Fibroblast of peridontal ligament (primary cell): ENCODE data around the gene STARD9.

ENCODE experiments used
- DNase-seq: peaks from one replicate; pipeline ENCODE4 v3.0.0-alpha.2; 2010; ENCODE audit errors: extremely low read depth

Gene STARD9

GRCh38 chr15:42693942-42694341 is 118.5 kb downstream of the STARD9 start:
- no peak for DNase-seq

GRCh38 chr15:42694398-42694797 is 119.0 kb downstream of the STARD9 start:
- DNase-seq, result no peak

DNA sequence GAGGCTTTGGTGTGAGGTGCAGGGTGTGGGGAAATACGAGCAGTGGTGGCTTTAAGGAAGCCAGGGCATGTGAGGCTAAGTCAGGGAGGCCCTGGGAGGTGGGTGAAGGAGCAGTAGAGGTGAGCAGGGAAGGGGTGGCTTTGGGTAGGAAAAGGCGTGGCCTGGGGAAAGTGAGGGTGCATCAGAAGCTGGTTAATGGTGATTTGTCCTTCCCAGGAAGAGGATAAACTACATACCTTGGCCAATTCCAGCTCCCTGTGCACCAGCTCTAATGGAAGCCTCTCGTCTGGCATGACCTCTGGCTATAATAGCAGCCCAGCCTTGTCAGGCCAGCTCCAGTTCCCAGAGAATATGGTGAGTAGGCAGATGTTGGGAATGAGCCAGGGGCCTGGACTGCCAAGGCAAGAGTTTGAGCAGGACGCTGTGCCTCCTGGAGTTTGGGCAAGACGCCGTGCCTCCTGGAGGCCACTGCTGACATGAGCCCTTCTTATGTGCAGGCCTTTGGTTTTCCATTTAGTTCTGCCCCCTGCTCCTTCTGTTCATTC is 120.2 kb downstream of the STARD9 start:
- DNase-seq, result no peak

DNA sequence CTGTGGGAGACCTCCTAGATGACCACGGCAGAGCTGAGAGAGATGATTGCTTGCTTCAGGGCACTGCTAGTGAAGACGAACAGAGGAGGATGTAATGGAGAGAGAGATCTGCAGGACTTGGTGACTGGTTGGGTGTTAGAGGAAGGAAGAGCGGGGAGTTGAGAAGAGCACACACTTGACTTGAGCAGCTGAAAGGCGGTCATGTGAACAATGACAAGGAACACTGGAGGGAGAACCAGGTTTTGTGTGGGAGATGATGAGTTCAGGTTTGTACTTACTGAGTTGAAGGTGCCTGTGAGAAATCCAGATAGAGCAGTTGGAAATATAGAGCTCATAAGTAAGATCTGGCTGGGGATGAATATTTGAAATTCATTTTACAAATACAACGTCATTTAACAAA is 121.2 kb downstream of the STARD9 start:
- no peak for DNase-seq

GRCh38 chr15:42704492-42704926 is 129.1 kb downstream of the STARD9 start:
- DNase-seq, result peak; percentile 69

DNA sequence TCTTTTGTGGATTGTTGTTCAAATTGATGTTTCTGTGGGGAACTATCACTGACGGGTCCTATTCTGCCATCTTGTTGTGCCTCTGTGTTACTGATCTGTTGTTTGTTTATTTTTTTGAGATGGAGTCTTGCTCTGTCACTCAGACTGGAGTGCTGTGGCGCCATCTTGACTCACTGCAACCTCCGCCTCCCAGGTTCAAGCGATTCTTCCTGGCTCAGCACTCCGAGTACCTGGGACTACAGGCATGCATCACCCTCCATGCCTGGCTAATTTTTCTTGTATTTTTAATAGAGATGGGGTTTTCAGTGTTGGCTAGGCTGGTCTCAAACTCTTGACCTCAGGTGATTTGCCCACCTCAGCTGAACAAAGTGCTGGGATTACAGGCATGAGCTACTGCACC is 129.9 kb downstream of the STARD9 start:
- no peak for DNase-seq

DNA sequence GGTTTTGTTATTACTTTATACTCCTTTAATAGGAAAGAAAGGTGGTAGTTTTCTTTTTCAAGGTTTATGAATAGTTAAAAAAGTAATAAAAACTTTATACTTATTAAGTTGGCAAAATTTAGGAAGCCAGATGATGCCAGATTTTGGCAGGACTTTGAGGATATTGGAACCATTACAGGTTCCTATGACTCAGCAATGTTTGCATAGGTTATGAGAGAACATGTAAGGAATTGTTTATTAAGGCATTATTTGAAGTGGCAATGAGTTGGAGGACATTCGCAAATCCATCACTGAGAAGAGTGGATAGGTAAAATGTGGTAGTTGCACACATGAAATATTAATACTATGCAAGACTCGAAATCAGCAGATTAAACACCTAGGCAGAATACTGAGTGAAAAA is 131.7 kb downstream of the STARD9 start:
- DNase-seq, result peak; percentile 68

GRCh38 chr15:42707873-42708544 is 132.6 kb downstream of the STARD9 start:
- DNase-seq, result no peak

GRCh38 chr15:42710662-42711061 is 135.3 kb downstream of the STARD9 start:
- DNase-seq, result peak; percentile 63

DNA sequence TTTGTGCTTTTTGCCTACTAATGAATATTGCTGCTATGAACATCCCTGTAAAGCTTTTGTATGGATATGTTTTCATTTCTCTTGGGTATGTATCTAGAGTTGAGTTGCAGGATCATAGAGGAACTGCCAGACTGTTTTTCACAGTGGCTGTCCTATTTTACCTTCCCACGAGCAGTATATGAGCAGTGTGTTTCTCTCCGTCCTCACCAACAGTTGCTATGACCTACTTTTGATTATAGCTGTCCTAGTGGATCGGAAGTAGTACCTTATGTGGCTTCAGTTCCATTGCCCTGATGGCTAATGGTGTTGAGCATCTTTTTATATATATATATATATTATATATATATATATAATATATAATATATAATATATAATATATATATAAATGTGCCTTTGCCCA is 136.3 kb downstream of the STARD9 start:
- no peak for DNase-seq

DNA sequence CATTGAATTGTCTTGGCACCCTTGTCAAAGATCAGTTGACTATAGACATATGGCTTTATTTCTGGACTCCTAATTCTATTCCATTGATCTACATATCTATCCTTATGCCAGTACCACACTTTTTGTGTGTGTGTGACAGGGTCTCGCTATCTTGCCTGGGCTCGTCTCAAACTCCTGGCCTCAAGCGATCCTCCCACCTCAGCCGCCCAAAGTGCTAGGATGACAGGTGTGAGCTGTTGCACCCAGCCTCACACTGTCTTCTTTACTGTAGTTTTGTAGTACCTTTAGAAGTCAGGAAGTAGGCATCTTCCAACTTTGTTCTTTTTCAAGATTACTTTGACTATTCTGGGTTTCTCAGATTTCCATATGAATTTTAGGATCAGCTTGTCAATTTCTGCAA is 137.2 kb downstream of the STARD9 start:
- DNase-seq, result no peak

DNA sequence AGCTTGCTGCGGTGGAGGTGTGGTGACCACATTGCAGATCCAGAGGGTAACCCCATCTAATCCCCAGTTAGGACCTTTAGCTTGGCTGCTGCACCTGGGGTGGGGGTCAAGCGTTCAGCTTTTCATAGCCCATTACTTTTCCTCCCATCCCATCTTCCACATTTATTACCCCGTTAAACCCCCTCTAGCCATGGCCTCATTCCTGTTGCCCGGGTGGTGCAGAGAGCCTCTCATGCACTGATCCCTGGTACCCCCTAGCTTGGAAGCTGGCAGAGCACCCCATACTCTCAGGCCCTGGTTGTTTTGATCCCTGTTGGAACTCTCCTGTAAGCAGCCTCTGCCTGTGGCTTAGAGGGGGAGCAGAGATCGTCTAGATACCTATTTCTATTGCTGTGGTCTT is 140.7 kb downstream of the STARD9 start:
- DNase-seq, result no peak

- DNase-seq, result no peak
Observed at GRCh38 chr15:42716626-42717025, 141.2 kb downstream of the STARD9 start.

- no peak for DNase-seq
Observed at GRCh38 chr15:42719043-42719442, 143.6 kb downstream of the STARD9 start.

DNA sequence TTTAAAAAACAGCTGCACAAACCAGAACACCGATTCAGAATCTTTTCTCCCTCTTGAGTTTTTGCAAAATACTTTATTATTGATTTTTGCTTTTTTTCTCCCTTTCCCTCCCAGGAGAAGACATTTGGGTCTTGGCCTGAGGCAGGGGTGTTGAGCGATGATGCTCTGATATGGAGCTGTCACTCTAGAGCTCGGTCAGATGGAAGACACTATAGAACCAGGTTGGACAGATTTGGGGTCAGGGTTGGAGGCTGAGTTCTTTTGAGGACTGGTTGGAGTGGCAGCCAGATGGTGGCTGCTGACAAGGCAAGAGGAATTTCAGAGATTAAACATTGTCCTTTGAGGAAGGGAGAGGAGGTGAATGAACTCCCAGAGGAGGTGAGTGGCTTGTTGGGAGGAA is 144.7 kb downstream of the STARD9 start:
- DNase-seq, result no peak

DNA sequence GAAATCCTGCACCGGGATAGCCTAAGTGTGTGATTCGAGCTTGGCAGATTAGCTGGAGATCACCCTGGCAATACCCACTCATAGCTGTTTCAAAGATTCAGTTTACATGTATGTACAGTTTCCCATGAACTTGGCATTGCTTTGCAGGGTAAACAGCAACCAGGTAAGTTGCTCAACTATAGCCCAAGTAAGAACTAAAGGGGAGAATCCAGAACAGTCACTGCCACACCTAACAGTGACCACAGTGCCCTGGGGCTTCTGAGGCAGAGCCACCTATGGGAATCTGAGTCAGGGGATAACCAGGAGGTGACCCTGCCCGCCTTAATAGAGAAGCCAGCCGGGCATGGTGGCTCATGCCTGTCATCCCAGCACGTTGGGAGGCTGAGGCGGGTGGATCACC is 145.6 kb downstream of the STARD9 start:
- DNase-seq, result no peak

- DNase-seq, result no peak
Observed at GRCh38 chr15:42721916-42722315, 146.5 kb downstream of the STARD9 start.

- no peak for DNase-seq
Observed at GRCh38 chr15:42723068-42723467, 147.7 kb downstream of the STARD9 start.

DNA sequence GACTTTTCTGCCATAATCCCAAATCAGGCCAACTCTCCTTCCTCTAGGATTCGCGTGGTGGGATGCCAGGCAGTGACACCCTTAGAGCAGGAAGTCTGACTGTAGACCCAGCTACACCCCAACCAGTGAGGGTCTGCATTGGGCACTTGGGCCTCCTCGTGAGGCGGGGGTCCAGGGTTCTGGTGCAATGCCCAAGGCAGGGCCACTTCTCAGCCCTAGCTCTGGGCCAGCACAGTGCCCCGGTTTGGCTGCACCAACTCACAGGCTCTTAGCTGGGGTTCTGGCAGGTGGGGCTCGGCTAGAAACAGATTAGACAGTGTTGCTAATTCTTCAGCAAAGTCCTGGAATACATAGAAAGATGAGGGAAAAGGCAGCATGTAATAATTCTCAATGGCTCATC is 148.9 kb downstream of the STARD9 start:
- DNase-seq, result no peak

GRCh38 chr15:42725331-42725903 is 150.0 kb downstream of the STARD9 start:
- DNase-seq, result no peak

DNA sequence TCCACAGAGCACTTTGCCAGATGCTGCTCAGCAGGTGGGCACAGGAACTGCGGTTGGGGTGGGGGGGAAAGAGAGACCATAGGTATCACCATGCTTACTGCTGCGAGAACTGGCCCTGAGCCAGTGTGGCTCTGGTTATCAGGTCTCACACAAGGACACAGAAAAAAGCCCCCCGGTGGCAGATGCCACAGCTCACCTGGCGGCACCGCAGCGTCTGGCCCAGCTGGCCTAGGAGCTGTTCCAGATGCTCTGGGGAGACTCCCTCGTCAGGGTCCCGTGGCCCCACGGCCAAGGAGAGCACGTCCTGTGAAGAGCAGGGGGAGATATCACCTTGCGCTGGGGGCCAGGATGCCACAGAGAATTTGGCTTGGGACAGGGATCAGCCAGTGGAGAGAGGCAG is 150.7 kb downstream of the STARD9 start:
- DNase-seq, result no peak

DNA sequence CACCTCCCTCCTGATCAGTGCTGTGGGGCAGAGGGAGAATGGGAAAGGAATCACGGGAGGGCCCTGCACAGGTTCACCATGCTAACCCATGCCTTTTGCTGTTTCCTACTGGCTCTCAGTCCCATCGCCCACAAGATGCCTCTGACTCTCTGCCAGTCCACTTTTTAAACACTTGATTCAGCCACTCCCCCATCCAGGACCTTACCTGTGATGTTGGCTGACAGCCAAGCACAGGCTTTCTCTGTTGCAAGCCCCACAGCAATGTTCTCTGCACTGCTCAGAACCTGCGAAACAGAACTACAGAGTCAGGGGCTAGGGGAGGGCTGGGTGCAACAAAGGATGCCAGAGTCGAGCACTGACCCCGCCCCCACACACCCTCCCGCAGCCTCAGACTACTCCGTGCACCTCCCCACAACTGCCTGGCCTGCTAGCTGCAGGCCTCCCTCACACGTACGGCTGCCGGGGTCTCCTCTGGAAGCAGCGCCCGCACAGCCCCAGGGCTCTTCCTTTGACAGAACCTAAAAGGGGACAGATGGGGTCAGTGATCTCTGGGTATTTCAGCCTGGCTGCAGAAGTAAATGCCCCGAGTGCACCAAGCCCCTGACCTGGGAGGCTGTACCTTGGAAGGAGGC is 152.5 kb downstream of the STARD9 start:
- no peak for DNase-seq

DNA sequence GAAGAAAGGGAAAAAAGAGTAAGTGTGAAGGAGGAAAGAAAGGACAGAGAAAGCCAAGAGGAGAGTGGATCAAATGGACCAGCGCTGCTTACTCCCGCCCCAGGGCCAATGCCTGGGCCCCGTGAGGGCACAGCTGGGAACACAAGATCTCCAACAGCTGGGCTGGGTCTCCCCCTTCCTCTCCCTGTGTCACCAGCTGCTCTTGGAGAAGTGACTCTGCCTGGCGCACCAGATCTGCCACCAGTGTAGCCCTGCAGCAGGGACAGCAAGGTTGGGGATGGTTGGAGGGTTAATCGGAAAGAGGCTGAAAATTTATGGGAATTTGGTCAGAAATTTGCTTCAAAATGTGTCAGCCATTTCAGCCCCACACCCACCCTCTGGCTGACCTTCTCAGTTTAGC is 153.2 kb downstream of the STARD9 start:
- no peak for DNase-seq
